ENCODE results near the gene CLDN6. TPM values are rescaled to one million over a fixed set of nuclear protein-coding genes. Genes with fewer than 3 reads are reported as not detected.

CLDN6 gene
- total and polyA plus RNA-seq, 2 of the 13 experiments (the other 11 are each of a cell fraction or from before 2014, with no cell fraction given) = 5.9 to 7.6 TPM

- TF ChIP-seq ZBTB2 (CRISPR knock-in tag; IDR thresholded peaks at IDR 0.05; ENCODE audit: low read depth) = no peak
- TF ChIP-seq GTF2F1 (IDR thresholded peaks at IDR 0.05; ENCODE audit: low read length) = no peak
- TF ChIP-seq YY1 (IDR thresholded peaks at IDR 0.05; ENCODE audit: insufficient read depth, insufficient replicate concordance, low read depth, low read length) = peak; percentile 54
- no peak for TF ChIP-seq SALL1 (CRISPR knock-in tag; IDR thresholded peaks at IDR 0.05)
- no peak for TF ChIP-seq CENPX (CRISPR knock-in tag; IDR thresholded peaks at IDR 0.05)
- TF ChIP-seq ZBTB39 (CRISPR knock-in tag; IDR thresholded peaks at IDR 0.05) = no peak
- TF ChIP-seq ZNF784 (CRISPR knock-in tag; IDR thresholded peaks at IDR 0.05; ENCODE audit: borderline replicate concordance) = peak; percentile 61; the same call in 1 of the 2 replicates
- TF ChIP-seq ZNF598 (CRISPR knock-in tag; IDR thresholded peaks at IDR 0.05; ENCODE audit: borderline replicate concordance) = 0 out of 2 replicates have a peak, but pooled peaks have one; percentile 19
- no peak for TF ChIP-seq TOE1 (CRISPR knock-in tag; IDR thresholded peaks at IDR 0.05)
- TF ChIP-seq ZNF816 (CRISPR knock-in tag; IDR thresholded peaks at IDR 0.05; ENCODE audit: borderline replicate concordance) = no peak
- TF ChIP-seq ZNF773 (CRISPR knock-in tag; IDR thresholded peaks at IDR 0.05; ENCODE audit: borderline replicate concordance) = no peak
- TF ChIP-seq ZBTB33 (CRISPR knock-in tag; IDR thresholded peaks at IDR 0.05) = peak; percentile 36; the same call in 1 of the 2 replicates
- TF ChIP-seq MEIS2 (CRISPR knock-in tag; IDR thresholded peaks at IDR 0.05) = 0 out of 2 replicates have a peak, but pooled peaks have one; percentile 49
- peak; percentile 58; the same call in 1 of the 2 replicates for TF ChIP-seq ZNF430 (CRISPR knock-in tag; IDR thresholded peaks at IDR 0.05)
- TF ChIP-seq ZNF281 (CRISPR knock-in tag; IDR thresholded peaks at IDR 0.05; ENCODE audit: borderline replicate concordance) = no peak
- TF ChIP-seq CREB1 (IDR thresholded peaks at IDR 0.05) = no peak
- no peak for TF ChIP-seq CREB1 (CRISPR knock-in tag; IDR thresholded peaks at IDR 0.05)
- no peak for TF ChIP-seq KAT8 (CRISPR knock-in tag; IDR thresholded peaks at IDR 0.05)
- peak; percentile 55; the same call in 1 of the 2 replicates for TF ChIP-seq MYC (CRISPR knock-in tag; IDR thresholded peaks at IDR 0.05; ENCODE audit: borderline replicate concordance)
Observed at GRCh38 chr16:3027983-3028715, 10.2 kb upstream of the CLDN6 start (continued).
